NB4 (cell line): ENCODE results near the gene KDM4F.

Experiments used
- POLR2A ChIP-seq: IDR thresholded peaks from 2 replicates; pipeline ENCODE4 v1.6.1; 2011; ENCODE audit warnings: mild to moderate bottlenecking; ENCODE audit not compliant: insufficient read length; ENCODE audit errors: extremely low read depth
- TF ChIP-seq, protein P1 (sequence below): IDR thresholded peaks from one replicate; pipeline ENCODE4 v1.5.1; 2012; ENCODE audit warnings: low read depth, low read length

GRCh38 chr11:95070471-95070870 is 21.2 kb downstream of the KDM4F start:
- TF ChIP-seq, protein P1, sequence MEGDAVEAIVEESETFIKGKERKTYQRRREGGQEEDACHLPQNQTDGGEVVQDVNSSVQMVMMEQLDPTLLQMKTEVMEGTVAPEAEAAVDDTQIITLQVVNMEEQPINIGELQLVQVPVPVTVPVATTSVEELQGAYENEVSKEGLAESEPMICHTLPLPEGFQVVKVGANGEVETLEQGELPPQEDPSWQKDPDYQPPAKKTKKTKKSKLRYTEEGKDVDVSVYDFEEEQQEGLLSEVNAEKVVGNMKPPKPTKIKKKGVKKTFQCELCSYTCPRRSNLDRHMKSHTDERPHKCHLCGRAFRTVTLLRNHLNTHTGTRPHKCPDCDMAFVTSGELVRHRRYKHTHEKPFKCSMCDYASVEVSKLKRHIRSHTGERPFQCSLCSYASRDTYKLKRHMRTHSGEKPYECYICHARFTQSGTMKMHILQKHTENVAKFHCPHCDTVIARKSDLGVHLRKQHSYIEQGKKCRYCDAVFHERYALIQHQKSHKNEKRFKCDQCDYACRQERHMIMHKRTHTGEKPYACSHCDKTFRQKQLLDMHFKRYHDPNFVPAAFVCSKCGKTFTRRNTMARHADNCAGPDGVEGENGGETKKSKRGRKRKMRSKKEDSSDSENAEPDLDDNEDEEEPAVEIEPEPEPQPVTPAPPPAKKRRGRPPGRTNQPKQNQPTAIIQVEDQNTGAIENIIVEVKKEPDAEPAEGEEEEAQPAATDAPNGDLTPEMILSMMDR: no peak
- no peak for TF ChIP-seq POLR2A
